Measurements from ENCODE around the gene MERTK.
A peak's percentile ranks its signal among the peaks of the same experiment; 100 is the strongest.

The MERTK gene

DNA sequence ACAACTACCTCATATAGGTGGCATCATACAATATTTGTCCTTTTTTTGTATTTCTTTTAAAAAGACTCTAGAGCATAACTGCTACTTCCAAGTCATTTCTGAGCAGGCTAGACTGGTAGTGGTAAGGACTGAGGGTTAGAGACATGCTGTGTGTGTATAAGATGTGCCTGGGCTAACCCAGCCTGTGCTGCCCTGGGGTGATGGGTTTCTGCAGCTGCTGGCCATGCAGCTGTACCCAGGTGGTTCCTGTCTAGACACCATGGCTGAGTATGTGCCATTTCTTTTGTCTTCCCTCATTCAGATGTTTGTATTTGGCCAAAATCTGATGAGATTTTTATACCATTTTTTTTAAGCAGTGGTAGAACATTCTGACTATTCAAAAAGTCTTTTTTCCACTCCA lies 40.0 kb downstream of the MERTK start:
- no peak overlapping the region for H3K4me2 ChIP-seq (ENCODE audit: low read length)
- no peak overlapping the region for H4K8ac ChIP-seq (ENCODE audit: low read depth, low read length)
- no peak overlapping the region for H3K9ac ChIP-seq (ENCODE audit: low read length)
- H2AK5ac ChIP-seq (ENCODE audit: low read length), result no peak overlapping the region
- H3K27ac ChIP-seq (ENCODE audit: low read depth, low read length), result no peak overlapping the region
- H3K9me3 ChIP-seq (ENCODE audit: insufficient read depth, low read depth, low read length), result peaks cover 1% of the 10 kb centered on the region
- H4K91ac ChIP-seq (ENCODE audit: low read depth, low read length), result no peak overlapping the region
- H4K12ac ChIP-seq (ENCODE audit: low read depth, low read length), result no peak overlapping the region
- H2BK120ac ChIP-seq (ENCODE audit: insufficient read depth, low read length, poor library complexity), result no peak overlapping the region
- no peak overlapping the region for H3K18ac ChIP-seq (ENCODE audit: low read length)
- H2AFZ ChIP-seq (ENCODE audit: insufficient read depth, low read length, poor library complexity), result no peak overlapping the region
- no peak overlapping the region for H3K4ac ChIP-seq (ENCODE audit: low read depth, low read length)
- H3K4me3 ChIP-seq (ENCODE audit: low read depth, low read length), result no peak overlapping the region
- H3K4me1 ChIP-seq (ENCODE audit: control insufficient read depth in 1 of 2, insufficient read depth in 2 of 2, low read length in 2 of 2), result no peaks in the 10 kb centered on the region
- H3K36me3 ChIP-seq (ENCODE audit: control insufficient read depth in 1 of 2, insufficient read depth in 2 of 2, low read length in 2 of 2), result peaks cover 0 to 2% of the 10 kb centered on the region in 2 experiments
- no peaks in the 10 kb centered on the region for H3K27me3 ChIP-seq (ENCODE audit: insufficient read depth, low read length)
- H3K79me1 ChIP-seq (ENCODE audit: low read length), result no peaks in the 10 kb centered on the region
- no peak for DNase-seq
- no peak overlapping the region for H2BK12ac ChIP-seq (ENCODE audit: low read length)
- no peak overlapping the region for H3K14ac ChIP-seq (ENCODE audit: low read length)
- no peak overlapping the region for H2BK5ac ChIP-seq (ENCODE audit: low read depth, low read length, poor library complexity)
- H3K79me2 ChIP-seq (ENCODE audit: control insufficient read depth, insufficient read depth, low read length, poor library complexity), result no peaks in the 10 kb centered on the region
- H3K23ac ChIP-seq (ENCODE audit: low read length), result peak overlapping the region; percentile 99

DNA sequence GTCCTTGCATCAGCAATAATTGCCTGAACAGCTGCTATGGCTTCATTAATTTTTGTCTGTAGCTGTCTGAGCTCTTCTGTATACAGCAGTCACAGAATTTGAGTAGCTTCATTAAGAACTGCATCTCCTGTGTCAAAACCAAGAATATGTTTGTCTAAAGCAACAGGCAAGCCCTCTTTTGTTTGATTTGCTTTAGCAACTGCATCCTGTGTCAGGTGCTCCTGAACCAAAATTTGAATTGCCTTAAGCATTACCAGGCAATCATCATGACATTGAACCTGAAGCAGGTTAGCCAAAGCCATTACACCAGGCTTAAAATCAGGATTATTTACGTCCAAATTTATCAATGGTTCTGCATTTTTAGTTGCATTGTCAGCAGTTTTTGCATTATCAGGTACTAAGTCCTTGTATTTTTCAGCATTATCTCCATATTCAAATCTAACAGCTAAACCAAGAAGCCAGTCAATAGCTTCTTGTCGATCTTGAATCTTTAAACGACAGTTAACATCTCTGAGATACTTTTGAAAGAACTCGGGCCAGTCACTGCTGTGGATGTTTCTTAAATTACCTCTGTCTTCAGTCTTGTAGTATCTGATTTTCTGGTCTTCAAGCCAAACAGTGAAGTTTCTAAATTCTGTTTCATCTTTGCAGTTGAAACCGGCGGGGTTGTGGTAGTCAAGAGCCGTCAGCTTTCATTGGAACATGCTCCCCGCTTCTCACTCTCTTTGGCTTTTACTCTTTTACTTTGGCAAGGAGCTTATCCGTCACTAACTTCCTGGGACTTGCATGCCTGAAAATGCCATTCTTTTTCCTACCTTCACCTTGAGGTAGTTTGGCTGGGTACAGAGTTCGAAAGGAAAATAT lies 42.2 kb downstream of the MERTK start:
- no CpG with 5 or more reads among the region's 10 CpGs for WGBS (ENCODE audit: extremely low coverage, insufficient coverage, insufficient read length)
- no peak overlapping the region for H2AK5ac ChIP-seq (ENCODE audit: low read length)
- no peak overlapping the region for H3K27ac ChIP-seq (ENCODE audit: low read depth, low read length)
- peaks cover under 1 to 1% of the 10 kb centered on the region in 2 experiments for H3K4me1 ChIP-seq (ENCODE audit: control insufficient read depth in 1 of 2, insufficient read depth in 2 of 2, low read length in 2 of 2)
- no peak overlapping the region for H4K8ac ChIP-seq (ENCODE audit: low read depth, low read length)
- H2AFZ ChIP-seq (ENCODE audit: insufficient read depth, low read length, poor library complexity), result no peak overlapping the region
- H3K4me2 ChIP-seq (ENCODE audit: low read length), result no peak overlapping the region
- no peak overlapping the region for H2BK120ac ChIP-seq (ENCODE audit: insufficient read depth, low read length, poor library complexity)
- H3K9ac ChIP-seq (ENCODE audit: low read length), result no peak overlapping the region
- no peak overlapping the region for H3K4me3 ChIP-seq (ENCODE audit: low read depth, low read length)
- H4K91ac ChIP-seq (ENCODE audit: low read depth, low read length), result no peak overlapping the region
- DNase-seq, result no peak
- H3K79me2 ChIP-seq (ENCODE audit: control insufficient read depth, insufficient read depth, low read length, poor library complexity), result no peaks in the 10 kb centered on the region
- H3K18ac ChIP-seq (ENCODE audit: low read length), result no peak overlapping the region
- no peaks in the 10 kb centered on the region for H3K79me1 ChIP-seq (ENCODE audit: low read length)
- no peaks in the 10 kb centered on the region for H3K27me3 ChIP-seq (ENCODE audit: insufficient read depth, low read length)
- H3K23ac ChIP-seq (ENCODE audit: low read length), result no peak overlapping the region
- no peak overlapping the region for H2BK5ac ChIP-seq (ENCODE audit: low read depth, low read length, poor library complexity)
- no peak overlapping the region for H3K14ac ChIP-seq (ENCODE audit: low read length)
- peaks cover 0 to 2% of the 10 kb centered on the region in 2 experiments for H3K36me3 ChIP-seq (ENCODE audit: control insufficient read depth in 1 of 2, insufficient read depth in 2 of 2, low read length in 2 of 2)
- H3K4ac ChIP-seq (ENCODE audit: low read depth, low read length), result no peak overlapping the region
- no peak overlapping the region for H4K12ac ChIP-seq (ENCODE audit: low read depth, low read length)
- H3K9me3 ChIP-seq (ENCODE audit: insufficient read depth, low read depth, low read length), result peaks cover 1% of the 10 kb centered on the region
- H2BK12ac ChIP-seq (ENCODE audit: low read length), result no peak overlapping the region

DNA sequence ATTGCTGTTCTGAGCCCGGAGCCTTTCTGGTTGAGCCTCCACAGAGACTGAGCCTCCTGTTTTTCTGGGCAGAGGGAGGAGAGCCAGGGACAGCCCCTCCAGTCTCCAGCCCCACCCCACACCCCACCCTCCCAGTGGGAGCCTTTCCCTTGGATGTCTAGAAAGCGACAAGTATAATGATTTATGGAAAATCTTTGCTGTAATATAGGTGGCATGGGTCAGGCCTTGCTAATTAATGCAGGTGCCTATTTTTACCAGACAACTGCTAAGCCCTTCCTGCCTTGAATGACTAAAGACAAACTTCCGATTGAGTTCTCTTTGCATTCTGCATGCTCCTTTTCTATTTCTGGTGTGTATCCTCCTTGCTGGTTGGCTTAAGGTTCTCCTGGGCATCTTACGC lies 43.1 kb downstream of the MERTK start:
- no peak overlapping the region for H4K91ac ChIP-seq (ENCODE audit: low read depth, low read length)
- H2AK5ac ChIP-seq (ENCODE audit: low read length), result no peak overlapping the region
- H3K36me3 ChIP-seq (ENCODE audit: control insufficient read depth in 1 of 2, insufficient read depth in 2 of 2, low read length in 2 of 2), result peaks cover 0 to 2% of the 10 kb centered on the region in 2 experiments
- no peak overlapping the region for H2AFZ ChIP-seq (ENCODE audit: insufficient read depth, low read length, poor library complexity)
- no CpG with 5 or more reads among the region's 4 CpGs for WGBS (ENCODE audit: extremely low coverage, insufficient coverage, insufficient read length)
- H3K9me3 ChIP-seq (ENCODE audit: insufficient read depth, low read depth, low read length), result peaks cover 1% of the 10 kb centered on the region
- no peak for DNase-seq
- H3K27ac ChIP-seq (ENCODE audit: low read depth, low read length), result no peak overlapping the region
- H3K9ac ChIP-seq (ENCODE audit: low read length), result no peak overlapping the region
- H3K79me2 ChIP-seq (ENCODE audit: control insufficient read depth, insufficient read depth, low read length, poor library complexity), result no peaks in the 10 kb centered on the region
- H3K4me3 ChIP-seq (ENCODE audit: low read depth, low read length), result no peak overlapping the region
- no peak overlapping the region for H4K8ac ChIP-seq (ENCODE audit: low read depth, low read length)
- H3K4me1 ChIP-seq (ENCODE audit: control insufficient read depth in 1 of 2, insufficient read depth in 2 of 2, low read length in 2 of 2), result peaks cover 5 to 7% of the 10 kb centered on the region in 2 experiments
- no peak overlapping the region for H2BK5ac ChIP-seq (ENCODE audit: low read depth, low read length, poor library complexity)
- no peak overlapping the region for H2BK12ac ChIP-seq (ENCODE audit: low read length)
- no peak overlapping the region for H3K14ac ChIP-seq (ENCODE audit: low read length)
- H2BK120ac ChIP-seq (ENCODE audit: insufficient read depth, low read length, poor library complexity), result no peak overlapping the region
- no peak overlapping the region for H3K23ac ChIP-seq (ENCODE audit: low read length)
- H3K27me3 ChIP-seq (ENCODE audit: insufficient read depth, low read length), result no peaks in the 10 kb centered on the region
- H3K79me1 ChIP-seq (ENCODE audit: low read length), result no peaks in the 10 kb centered on the region
- H3K4ac ChIP-seq (ENCODE audit: low read depth, low read length), result no peak overlapping the region
- H4K12ac ChIP-seq (ENCODE audit: low read depth, low read length), result no peak overlapping the region
- H3K18ac ChIP-seq (ENCODE audit: low read length), result no peak overlapping the region
- H3K4me2 ChIP-seq (ENCODE audit: low read length), result no peak overlapping the region

DNA sequence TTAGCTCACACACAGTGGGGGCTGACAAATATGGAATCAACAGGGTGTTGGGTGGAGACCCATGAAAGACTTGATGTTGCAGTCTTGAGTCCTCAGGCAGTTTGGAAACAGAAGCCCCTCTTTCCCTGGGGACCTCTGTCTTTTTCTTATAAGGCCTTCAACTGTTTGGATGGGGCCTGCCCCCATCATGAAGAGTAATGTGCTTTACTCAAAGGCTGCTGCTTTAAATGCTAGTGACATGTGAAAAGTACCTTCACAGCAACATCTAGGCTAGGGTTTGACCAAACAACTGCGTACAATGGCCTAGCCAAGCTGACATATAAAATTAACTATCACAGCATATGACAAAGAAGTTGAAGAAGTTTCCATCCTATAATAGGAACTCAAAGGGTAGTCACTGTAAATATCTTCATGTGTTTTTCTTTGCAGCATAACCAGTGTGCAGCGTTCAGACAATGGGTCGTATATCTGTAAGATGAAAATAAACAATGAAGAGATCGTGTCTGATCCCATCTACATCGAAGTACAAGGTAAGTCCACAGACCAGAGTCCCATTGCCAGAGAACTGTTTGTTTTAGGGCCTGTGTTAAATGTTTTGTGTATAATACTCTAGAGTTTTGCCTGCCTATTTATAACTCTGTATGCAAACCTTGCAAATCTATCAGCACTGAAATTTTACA lies 46.3 kb downstream of the MERTK start:
- H2AFZ ChIP-seq (ENCODE audit: insufficient read depth, low read length, poor library complexity), result no peak overlapping the region

More for the DNA sequence above, 46.3 kb downstream of the MERTK start:
- no peak overlapping the region for H4K91ac ChIP-seq (ENCODE audit: low read depth, low read length)
- H3K14ac ChIP-seq (ENCODE audit: low read length), result no peak overlapping the region
- no peak overlapping the region for H3K4me3 ChIP-seq (ENCODE audit: low read depth, low read length)
- H3K23ac ChIP-seq (ENCODE audit: low read length), result no peak overlapping the region
- H4K8ac ChIP-seq (ENCODE audit: low read depth, low read length), result no peak overlapping the region
- H2BK120ac ChIP-seq (ENCODE audit: insufficient read depth, low read length, poor library complexity), result no peak overlapping the region
- no peak overlapping the region for H3K27ac ChIP-seq (ENCODE audit: low read depth, low read length)
- H2AK5ac ChIP-seq (ENCODE audit: low read length), result no peak overlapping the region
- H4K12ac ChIP-seq (ENCODE audit: low read depth, low read length), result no peak overlapping the region
- H3K36me3 ChIP-seq (ENCODE audit: control insufficient read depth in 1 of 2, insufficient read depth in 2 of 2, low read length in 2 of 2), result peaks cover 0 to 2% of the 10 kb centered on the region in 2 experiments
- DNase-seq, result no peak
- no peak overlapping the region for H2BK12ac ChIP-seq (ENCODE audit: low read length)
- H3K9ac ChIP-seq (ENCODE audit: low read length), result no peak overlapping the region
- H3K4ac ChIP-seq (ENCODE audit: low read depth, low read length), result no peak overlapping the region
- WGBS (ENCODE audit: extremely low coverage, insufficient coverage, insufficient read length), result no CpG with 5 or more reads among the region's 5 CpGs
- no peak overlapping the region for H3K4me2 ChIP-seq (ENCODE audit: low read length)
- H3K79me1 ChIP-seq (ENCODE audit: low read length), result no peaks in the 10 kb centered on the region
- H2BK5ac ChIP-seq (ENCODE audit: low read depth, low read length, poor library complexity), result no peak overlapping the region
- no peaks in the 10 kb centered on the region for H3K9me3 ChIP-seq (ENCODE audit: insufficient read depth, low read depth, low read length)
- no peaks in the 10 kb centered on the region for H3K79me2 ChIP-seq (ENCODE audit: control insufficient read depth, insufficient read depth, low read length, poor library complexity)
- peaks cover 5 to 12% of the 10 kb centered on the region in 2 experiments for H3K4me1 ChIP-seq (ENCODE audit: control insufficient read depth in 1 of 2, insufficient read depth in 2 of 2, low read length in 2 of 2)
- H3K27me3 ChIP-seq (ENCODE audit: insufficient read depth, low read length), result no peaks in the 10 kb centered on the region
- no peak overlapping the region for H3K18ac ChIP-seq (ENCODE audit: low read length)

Measured in trophoblast cell (in vitro differentiated cells and primary cell).